T-helper 17 cell (primary cell): ENCODE measurements around the gene RXRA. TPM values are rescaled to one million over a fixed set of nuclear protein-coding genes. Genes with fewer than 3 reads are reported as not detected.

Source experiments
- ATAC-seq: fragments of 150-1000 bp; cut with Tn5 transposase; 2 replicates; pipeline ENCODE4 v1.10.0; 2021; ENCODE audit warnings: mild to moderate bottlenecking, moderate library complexity
- DNase-seq, 3 donors: peaks; one replicate each; pipeline versions ENCODE4 v3.0.0 to v3.0.0-alpha.2; 2020 to 2021
- H3K9me3 ChIP-seq: one replicate; pipeline ENCODE4 v1.7.0; 2013; ENCODE audit warnings: low read length, mild to moderate bottlenecking; ENCODE audit not compliant: control insufficient read depth, poor library complexity, severe bottlenecking
- H3K27ac Mint-ChIP-seq: one replicate; pipeline ENCODE4 v1.8.0; 2022; ENCODE audit warnings: mild to moderate bottlenecking, moderate library complexity, mixed read lengths
- H3K27me3 Mint-ChIP-seq: one replicate; pipeline ENCODE4 v1.8.0; 2022; ENCODE audit warnings: mixed read lengths
- H3K36me3 Mint-ChIP-seq: one replicate; pipeline ENCODE4 v1.8.0; 2022; ENCODE audit warnings: low read depth, mixed read lengths
- H3K4me1 Mint-ChIP-seq: one replicate; pipeline ENCODE4 v1.8.0; 2022; ENCODE audit warnings: mild to moderate bottlenecking, mixed read lengths
- H3K4me3 Mint-ChIP-seq: one replicate; pipeline ENCODE4 v1.8.0; 2022; ENCODE audit warnings: mild to moderate bottlenecking, moderate library complexity, mixed read lengths
- total RNA-seq, 4 donors: library from RNA in 2 of 4; stranded (reverse) in 2 of 4; gene quantifications; one replicate each; pipeline ENCODE4 v1.2.3 and lab custom pipeline; 2022 to 2026

RXRA gene
- total RNA-seq, 2 donors from 2014 or later, result 7.5 to 10.6 TPM

- H3K9me3 ChIP-seq, result no peaks in the 10 kb centered on the region
- H3K4me3 Mint-ChIP-seq, result no peak overlapping the region
- H3K36me3 Mint-ChIP-seq, result peaks cover 2% of the 10 kb centered on the region
- no peaks in the 10 kb centered on the region for H3K4me1 Mint-ChIP-seq
- no peak for ATAC-seq
- no peaks in the 10 kb centered on the region for H3K27me3 Mint-ChIP-seq
- no peak overlapping the region for H3K27ac Mint-ChIP-seq
- no peak for DNase-seq
Measured at GRCh38 chr9:134426436-134426835, 100.2 kb downstream of the RXRA start.

- no peak for ATAC-seq
- DNase-seq, result no peak
- no peaks in the 10 kb centered on the region for H3K27me3 Mint-ChIP-seq
- H3K36me3 Mint-ChIP-seq, result peaks cover 2% of the 10 kb centered on the region
- no peak overlapping the region for H3K4me3 Mint-ChIP-seq
- H3K4me1 Mint-ChIP-seq, result no peaks in the 10 kb centered on the region
- H3K27ac Mint-ChIP-seq, result no peak overlapping the region
- H3K9me3 ChIP-seq, result no peaks in the 10 kb centered on the region
Measured at GRCh38 chr9:134427153-134427782, 101.0 kb downstream of the RXRA start.

GRCh38 chr9:134428559-134428958, 102.3 kb downstream of the RXRA start:
- no peaks in the 10 kb centered on the region for H3K27me3 Mint-ChIP-seq
- H3K36me3 Mint-ChIP-seq, result peaks cover 2% of the 10 kb centered on the region
- ATAC-seq (no peak), DNase-seq (no peak)
- H3K27ac Mint-ChIP-seq, result no peak overlapping the region
- no peaks in the 10 kb centered on the region for H3K9me3 ChIP-seq
- no peak overlapping the region for H3K4me3 Mint-ChIP-seq
- H3K4me1 Mint-ChIP-seq, result no peaks in the 10 kb centered on the region

- no peak for ATAC-seq
Measured at GRCh38 chr9:134429007-134429406, 102.8 kb downstream of the RXRA start.

GRCh38 chr9:134429481-134429880, 103.2 kb downstream of the RXRA start:
- Mint-ChIP-seq H3K4me1 (no peaks in the 10 kb centered on the region), H3K27ac (no peak overlapping the region), H3K36me3 (peaks cover 2% of the 10 kb centered on the region), H3K4me3 (no peak overlapping the region), H3K27me3 (no peaks in the 10 kb centered on the region)
- DNase-seq (no peak), ATAC-seq (no peak)
- H3K9me3 ChIP-seq, result no peaks in the 10 kb centered on the region

More at GRCh38 chr9:134429007-134429406, 102.8 kb downstream of the RXRA start:
- H3K9me3 ChIP-seq, result no peaks in the 10 kb centered on the region
- Mint-ChIP-seq H3K4me1 (no peaks in the 10 kb centered on the region), H3K27ac (no peak overlapping the region), H3K27me3 (no peaks in the 10 kb centered on the region), H3K4me3 (no peak overlapping the region), H3K36me3 (peaks cover 2% of the 10 kb centered on the region)
- no peak for DNase-seq

GRCh38 chr9:134431095-134431494, 104.8 kb downstream of the RXRA start:
- no peaks in the 10 kb centered on the region for H3K27me3 Mint-ChIP-seq
- no peaks in the 10 kb centered on the region for H3K9me3 ChIP-seq
- DNase-seq (no peak), ATAC-seq (no peak)
- no peaks in the 10 kb centered on the region for H3K4me1 Mint-ChIP-seq
- H3K4me3 Mint-ChIP-seq, result no peak overlapping the region
- peaks cover 2% of the 10 kb centered on the region for H3K36me3 Mint-ChIP-seq
- H3K27ac Mint-ChIP-seq, result no peak overlapping the region

- DNase-seq, result no peak
- Mint-ChIP-seq H3K4me1 (no peaks in the 10 kb centered on the region), H3K4me3 (no peak overlapping the region), H3K27me3 (no peaks in the 10 kb centered on the region), H3K27ac (no peak overlapping the region), H3K36me3 (peaks cover 2% of the 10 kb centered on the region)
- ATAC-seq, result no peak
- no peaks in the 10 kb centered on the region for H3K9me3 ChIP-seq
Measured at GRCh38 chr9:134431626-134432025, 105.4 kb downstream of the RXRA start.

GRCh38 chr9:134432471-134432870, 106.2 kb downstream of the RXRA start:
- Mint-ChIP-seq H3K27ac (no peak overlapping the region), H3K27me3 (no peaks in the 10 kb centered on the region), H3K36me3 (peaks cover 2% of the 10 kb centered on the region), H3K4me3 (no peak overlapping the region), H3K4me1 (no peaks in the 10 kb centered on the region)
- no peaks in the 10 kb centered on the region for H3K9me3 ChIP-seq
- DNase-seq (no peak), ATAC-seq (no peak)

- H3K4me1 Mint-ChIP-seq, result no peaks in the 10 kb centered on the region
- H3K4me3 Mint-ChIP-seq, result no peak overlapping the region
- H3K27ac Mint-ChIP-seq, result no peak overlapping the region
- DNase-seq (no peak), ATAC-seq (no peak)
- H3K9me3 ChIP-seq, result no peaks in the 10 kb centered on the region
- H3K36me3 Mint-ChIP-seq, result peaks cover 2% of the 10 kb centered on the region
- H3K27me3 Mint-ChIP-seq, result no peaks in the 10 kb centered on the region
Measured at GRCh38 chr9:134433101-134433500, 106.8 kb downstream of the RXRA start.

- H3K9me3 ChIP-seq, result no peaks in the 10 kb centered on the region
- Mint-ChIP-seq H3K4me3 (no peak overlapping the region), H3K36me3 (peaks cover 2% of the 10 kb centered on the region), H3K4me1 (no peaks in the 10 kb centered on the region), H3K27ac (no peak overlapping the region), H3K27me3 (no peaks in the 10 kb centered on the region)
- no peak for ATAC-seq
- DNase-seq, result no peak
Measured at GRCh38 chr9:134433909-134434882, 107.9 kb downstream of the RXRA start.

- no peaks in the 10 kb centered on the region for H3K9me3 ChIP-seq
- no peaks in the 10 kb centered on the region for H3K4me1 Mint-ChIP-seq
- ATAC-seq (no peak), DNase-seq (no peak)
- no peak overlapping the region for H3K4me3 Mint-ChIP-seq
- H3K27ac Mint-ChIP-seq, result no peak overlapping the region
- H3K27me3 Mint-ChIP-seq, result no peaks in the 10 kb centered on the region
- no peaks in the 10 kb centered on the region for H3K36me3 Mint-ChIP-seq
Measured at GRCh38 chr9:134434894-134435506, 108.7 kb downstream of the RXRA start.

- DNase-seq, result no peak
- Mint-ChIP-seq H3K4me1 (no peaks in the 10 kb centered on the region), H3K27ac (peak overlapping the region; percentile 85), H3K36me3 (no peaks in the 10 kb centered on the region), H3K27me3 (no peaks in the 10 kb centered on the region), H3K4me3 (no peak overlapping the region)
- ATAC-seq, result no peak
- H3K9me3 ChIP-seq, result no peaks in the 10 kb centered on the region
Measured at GRCh38 chr9:134435550-134436378, 109.5 kb downstream of the RXRA start.

GRCh38 chr9:134436379-134436762, 110.1 kb downstream of the RXRA start:
- ATAC-seq (no peak), DNase-seq (no peak)
- peak overlapping the region; percentile 85 for H3K27ac Mint-ChIP-seq
- H3K27me3 Mint-ChIP-seq, result peaks cover 4% of the 10 kb centered on the region
- no peaks in the 10 kb centered on the region for H3K9me3 ChIP-seq
- peaks cover 2% of the 10 kb centered on the region for H3K4me1 Mint-ChIP-seq
- H3K36me3 Mint-ChIP-seq, result no peaks in the 10 kb centered on the region
- no peak overlapping the region for H3K4me3 Mint-ChIP-seq
